22Rv1 (cell line): ENCODE data around the gene KLF13.
"Not testable (repeated sequence)": the region's sequence is repeated elsewhere in the genome, so short reads cannot be mapped to it uniquely, and the experiment has no call there.

Source experiments
- H3K27ac ChIP-seq: fragments of 450-650 bp; 2 replicates; pipeline ENCODE4 v1.5.1; 2017
- ZFX ChIP-seq: fragments of 450-650 bp; IDR thresholded peaks from 2 replicates; pipeline ENCODE4 v1.6.1; 2017; ENCODE audit warnings: antibody characterized with exemption, borderline replicate concordance
- TF ChIP-seq, protein P1 (sequence below): fragments of 450-650 bp; IDR thresholded peaks from 2 replicates; pipeline ENCODE4 v1.5.1; 2017; ENCODE audit warnings: mild to moderate bottlenecking

KLF13 gene

DNA sequence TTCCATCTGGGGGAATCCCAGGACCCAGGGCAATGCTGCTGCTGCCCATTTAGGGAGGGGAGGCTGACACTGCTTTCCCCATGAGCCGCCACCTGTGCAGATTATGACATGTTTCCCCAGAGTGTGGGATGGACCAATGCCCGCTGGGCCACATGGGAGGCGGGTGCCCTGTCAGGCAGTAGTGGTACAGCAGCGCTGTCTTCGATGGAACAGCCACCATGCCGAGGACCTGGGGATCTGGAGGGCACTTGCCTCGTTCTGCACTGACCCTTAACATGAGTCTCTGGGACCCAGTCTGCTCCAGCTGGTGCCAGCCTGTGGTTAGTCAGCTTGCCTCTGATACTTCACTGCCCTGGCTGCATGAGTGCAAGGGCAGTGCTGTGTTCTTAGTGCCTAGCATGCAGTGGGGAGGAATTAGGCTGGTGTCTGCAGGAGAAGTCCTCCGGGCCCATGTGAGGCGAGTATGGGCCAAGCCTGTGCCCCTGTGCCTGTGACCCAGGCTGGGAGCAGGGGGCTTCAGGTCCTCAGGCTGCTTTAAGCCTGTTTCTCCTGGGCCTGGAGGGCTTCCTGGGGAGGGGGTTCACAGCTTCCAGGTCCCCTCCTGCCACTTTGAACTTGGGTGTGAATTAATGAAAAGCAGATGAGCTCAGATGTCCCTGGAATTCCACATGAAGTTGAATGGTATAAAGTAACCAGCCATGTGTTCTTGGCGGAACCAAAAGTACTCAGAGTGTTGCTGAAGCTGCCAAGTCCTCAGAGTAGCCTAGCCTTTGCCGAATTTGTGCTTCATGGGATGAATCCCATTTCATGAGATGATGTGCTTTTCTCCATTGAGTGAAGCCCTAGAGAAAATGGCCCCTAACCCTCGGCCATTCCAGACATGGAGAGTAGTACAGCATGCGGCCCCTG lies 22.9 kb downstream of the KLF13 start:
- no peak overlapping the region for H3K27ac ChIP-seq
- TF ChIP-seq ZFX, result no peak
- TF ChIP-seq, protein P1, sequence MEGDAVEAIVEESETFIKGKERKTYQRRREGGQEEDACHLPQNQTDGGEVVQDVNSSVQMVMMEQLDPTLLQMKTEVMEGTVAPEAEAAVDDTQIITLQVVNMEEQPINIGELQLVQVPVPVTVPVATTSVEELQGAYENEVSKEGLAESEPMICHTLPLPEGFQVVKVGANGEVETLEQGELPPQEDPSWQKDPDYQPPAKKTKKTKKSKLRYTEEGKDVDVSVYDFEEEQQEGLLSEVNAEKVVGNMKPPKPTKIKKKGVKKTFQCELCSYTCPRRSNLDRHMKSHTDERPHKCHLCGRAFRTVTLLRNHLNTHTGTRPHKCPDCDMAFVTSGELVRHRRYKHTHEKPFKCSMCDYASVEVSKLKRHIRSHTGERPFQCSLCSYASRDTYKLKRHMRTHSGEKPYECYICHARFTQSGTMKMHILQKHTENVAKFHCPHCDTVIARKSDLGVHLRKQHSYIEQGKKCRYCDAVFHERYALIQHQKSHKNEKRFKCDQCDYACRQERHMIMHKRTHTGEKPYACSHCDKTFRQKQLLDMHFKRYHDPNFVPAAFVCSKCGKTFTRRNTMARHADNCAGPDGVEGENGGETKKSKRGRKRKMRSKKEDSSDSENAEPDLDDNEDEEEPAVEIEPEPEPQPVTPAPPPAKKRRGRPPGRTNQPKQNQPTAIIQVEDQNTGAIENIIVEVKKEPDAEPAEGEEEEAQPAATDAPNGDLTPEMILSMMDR, result no peak

DNA sequence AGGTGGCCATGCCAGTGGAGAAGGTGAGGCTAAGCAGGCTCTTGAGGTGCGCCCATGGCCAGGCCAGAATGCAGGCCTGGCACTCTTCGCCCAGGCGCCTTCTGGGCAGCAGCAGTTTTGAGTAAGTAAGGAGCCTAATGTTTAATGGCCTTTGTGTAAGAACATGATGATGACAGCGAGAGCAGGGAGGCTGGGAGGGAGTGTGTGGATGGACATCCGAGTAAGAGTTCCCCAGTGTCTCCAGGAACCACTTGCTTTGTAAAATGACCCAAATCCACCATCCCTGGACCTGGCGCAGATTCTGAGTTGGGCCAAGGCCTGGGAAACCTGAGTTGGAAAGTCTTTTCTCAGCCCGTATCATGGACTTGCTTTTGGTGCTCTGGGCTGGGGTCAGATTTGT lies 24.1 kb downstream of the KLF13 start:
- no peak for TF ChIP-seq ZFX
- TF ChIP-seq, protein P1, result no peak
- H3K27ac ChIP-seq, result no peak overlapping the region

DNA sequence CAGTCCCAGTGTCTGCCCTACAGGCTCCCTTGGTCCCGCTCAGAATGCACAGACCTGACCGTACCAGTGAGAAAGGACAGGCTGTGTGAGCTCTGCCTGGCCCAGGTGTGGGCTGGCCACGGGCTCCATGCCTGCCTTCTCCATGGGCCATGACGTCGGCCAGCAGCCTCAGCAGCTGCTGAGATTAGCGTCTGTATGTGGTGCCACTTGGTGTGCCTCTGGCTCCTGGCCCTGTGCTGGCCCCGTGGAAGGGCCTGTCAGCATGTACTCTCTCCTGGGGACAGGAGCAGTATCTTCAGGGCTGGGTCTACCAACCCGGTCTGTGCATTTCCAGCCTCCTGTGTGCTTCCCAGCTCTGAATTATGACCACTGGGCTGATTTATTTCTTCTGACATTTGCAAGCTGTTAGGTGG lies 25.7 kb downstream of the KLF13 start:
- TF ChIP-seq ZFX, result no peak
- TF ChIP-seq, protein P1, result no peak
- H3K27ac ChIP-seq, result no peak overlapping the region

DNA sequence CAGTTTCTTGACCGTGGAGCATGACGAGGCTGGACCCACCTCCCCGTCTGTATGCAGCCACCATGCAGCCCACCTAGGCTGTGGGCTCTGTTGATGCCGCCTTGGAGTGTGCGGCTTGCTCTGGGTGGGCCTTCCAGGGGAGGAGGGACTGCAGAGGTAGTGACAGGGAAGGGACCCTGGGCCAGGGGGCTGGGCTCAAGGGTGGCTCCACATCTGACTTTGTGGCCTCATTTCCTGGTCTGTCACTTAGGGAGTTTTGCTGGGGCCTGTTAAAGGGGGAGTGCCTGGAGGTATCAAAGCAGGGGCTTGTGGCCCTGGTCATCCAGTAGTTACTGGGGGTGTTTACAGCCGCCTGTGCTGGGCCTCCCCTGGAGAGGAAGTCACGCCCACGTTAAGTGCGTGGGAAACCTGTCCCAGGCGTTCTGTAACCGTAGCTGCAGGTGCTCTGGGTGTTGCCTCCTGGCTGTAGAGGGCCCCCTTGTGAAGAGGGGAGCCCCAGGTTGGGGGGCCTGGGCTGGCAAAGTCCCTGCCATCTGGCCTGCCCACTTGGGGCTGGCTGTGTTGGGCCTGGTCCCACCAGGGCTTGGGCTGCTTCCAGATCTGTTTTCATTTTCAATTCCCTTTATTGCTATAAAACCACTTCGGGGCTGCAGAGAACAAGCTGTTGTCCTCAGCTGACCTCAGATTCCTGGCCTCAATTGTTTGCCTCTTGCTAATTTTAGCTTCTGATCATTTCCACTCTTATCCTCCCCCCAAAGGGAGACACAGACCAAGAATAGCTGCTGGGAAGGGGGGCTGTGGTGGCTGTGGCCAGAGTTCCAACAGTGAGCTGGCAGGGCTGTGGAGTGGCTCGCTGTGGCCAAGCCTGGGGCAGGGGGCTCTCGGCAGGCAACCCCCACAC lies 26.5 kb downstream of the KLF13 start:
- H3K27ac ChIP-seq, result no peak overlapping the region

DNA sequence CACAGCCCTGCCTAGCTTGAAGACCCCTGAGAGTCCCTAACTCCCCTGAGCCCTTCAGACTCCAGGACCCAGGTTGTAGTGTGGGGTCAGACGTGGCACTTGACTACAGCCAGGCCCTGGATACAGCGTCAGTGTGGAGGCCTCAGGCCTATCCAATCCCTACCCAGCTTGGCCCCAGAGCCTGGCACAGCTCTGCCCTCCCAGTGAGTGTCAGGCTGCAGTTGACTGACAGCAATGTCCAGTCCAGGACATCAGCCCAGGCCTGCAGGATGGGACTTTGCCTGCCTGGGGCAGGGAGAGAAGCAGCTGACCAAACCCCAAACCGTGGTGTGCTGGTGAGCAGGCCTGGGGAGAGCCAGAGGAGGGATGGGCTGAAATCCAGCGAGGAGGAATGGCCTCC lies 27.3 kb downstream of the KLF13 start:
- H3K27ac ChIP-seq, result no peak overlapping the region
- TF ChIP-seq, protein P1, result no peak
- TF ChIP-seq ZFX, result no peak

More for the DNA sequence above, 26.5 kb downstream of the KLF13 start:
- TF ChIP-seq ZFX, result no peak

DNA sequence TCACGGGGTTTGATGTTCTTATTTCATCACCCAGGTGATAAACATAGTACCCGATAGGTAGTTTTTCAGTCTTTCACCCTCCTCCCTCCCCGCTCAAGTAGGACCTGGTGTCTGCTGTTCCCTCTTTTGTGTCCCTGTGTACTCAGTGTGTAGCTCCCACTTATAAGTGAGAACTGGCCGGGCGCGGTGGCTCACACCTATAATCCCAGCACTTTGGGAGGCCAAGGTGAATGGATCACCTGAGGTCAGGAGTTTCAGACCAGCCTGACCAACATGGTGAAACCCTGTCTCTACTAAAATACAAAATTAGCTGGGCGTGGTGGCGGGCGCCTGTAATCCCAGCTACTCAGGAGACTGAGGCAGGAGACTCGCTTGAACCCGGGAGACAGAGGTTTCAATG lies 29.5 kb downstream of the KLF13 start:
- not testable (repeated sequence) for H3K27ac ChIP-seq

DNA sequence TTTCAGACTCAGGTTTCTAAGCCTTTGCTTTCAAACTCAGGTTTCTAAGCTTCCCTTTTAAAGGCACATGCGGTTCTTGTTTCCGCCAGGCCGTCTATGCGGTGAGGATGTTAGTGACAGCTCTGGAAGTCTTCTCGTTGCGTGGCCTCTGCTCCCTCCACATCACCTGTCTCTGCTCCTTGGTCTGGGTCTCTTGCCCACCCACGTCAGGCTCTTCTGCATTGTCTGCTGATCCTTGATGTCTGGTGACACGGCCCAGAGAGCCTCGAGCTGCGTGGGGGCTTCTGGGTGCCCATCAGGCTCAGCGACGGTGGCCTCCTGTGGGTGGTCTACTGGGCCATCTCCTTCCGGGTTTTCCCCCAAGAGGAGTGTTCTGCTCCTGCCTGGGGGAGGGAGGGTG lies 30.5 kb downstream of the KLF13 start:
- no peak overlapping the region for H3K27ac ChIP-seq

More for the DNA sequence above, 30.5 kb downstream of the KLF13 start:
- TF ChIP-seq, protein P1, result no peak
- TF ChIP-seq ZFX, result no peak
